MV-4-11 (cell line): ENCODE data around the gene UBAP1L.
"Not testable (repeated sequence)": the region's sequence is repeated elsewhere in the genome, so short reads cannot be mapped to it uniquely, and the experiment has no call there.

Experiments used
- DNase-seq: peaks from one replicate; lab custom pipeline; 2025; lab: John Stamatoyannopoulos, UW

UBAP1L gene

GRCh38 chr15:65115086-65115485 lies at the start of gene UBAP1L:
TSS of gene UBAP1L (minus strand) at chr15:65115200. CDS start at chr15:65106215, 8,985 bp downstream.
- no peak for DNase-seq

GRCh38 chr15:65164139-65164538 lies 49.1 kb upstream of the UBAP1L start:
- no peak for DNase-seq

GRCh38 chr15:65163041-65163440 lies 48.0 kb upstream of the UBAP1L start:
- DNase-seq, result no peak

- no peak for DNase-seq
These were observed 41.7 kb upstream of the UBAP1L start for GRCh38 chr15:65156692-65157091.

- no peak for DNase-seq
These were observed 39.7 kb upstream of the UBAP1L start for GRCh38 chr15:65154720-65155119.

- DNase-seq, result no peak
These were observed 32.9 kb upstream of the UBAP1L start for GRCh38 chr15:65147902-65148301.

GRCh38 chr15:65146438-65146837 lies 31.4 kb upstream of the UBAP1L start:
- no peak for DNase-seq

- DNase-seq, result not testable (repeated sequence)
These were observed 23.6 kb upstream of the UBAP1L start for GRCh38 chr15:65138631-65139030.

- DNase-seq, result not testable (repeated sequence)
These were observed 22.9 kb upstream of the UBAP1L start for GRCh38 chr15:65137893-65138292.

GRCh38 chr15:65137089-65137488 lies 22.1 kb upstream of the UBAP1L start:
- not testable (repeated sequence) for DNase-seq

GRCh38 chr15:65134538-65134937 lies 19.5 kb upstream of the UBAP1L start:
- DNase-seq, result no peak

GRCh38 chr15:65133548-65134200 lies 18.7 kb upstream of the UBAP1L start, which contains the start of gene PDCD7:
TSS of gene PDCD7 (minus strand) at chr15:65133808. CDS start at chr15:65133781, 27 bp downstream.
- DNase-seq, result peak; percentile 87

GRCh38 chr15:65132878-65133547 lies 18.0 kb upstream of the UBAP1L start:
- peak; percentile 16 for DNase-seq

GRCh38 chr15:65130941-65131340 lies 15.9 kb upstream of the UBAP1L start:
- DNase-seq, result no peak

GRCh38 chr15:65115542-65115941 lies 542 bp upstream of the UBAP1L start:
- no peak for DNase-seq

GRCh38 chr15:65110676-65111292 lies 4.2 kb downstream of the UBAP1L start:
- no peak for DNase-seq

GRCh38 chr15:65106011-65106590 lies 8.9 kb downstream of the UBAP1L start:
- no peak for DNase-seq

GRCh38 chr15:65105038-65105437 lies 10.0 kb downstream of the UBAP1L start:
- DNase-seq, result no peak

- DNase-seq, result no peak
These were observed 12.1 kb downstream of the UBAP1L start for GRCh38 chr15:65102912-65103311.

- no peak for DNase-seq
These were observed 12.9 kb downstream of the UBAP1L start for GRCh38 chr15:65101891-65102708.

GRCh38 chr15:65101411-65101890 lies 13.5 kb downstream of the UBAP1L start:
- peak; percentile 100 for DNase-seq

GRCh38 chr15:65100442-65100841 lies 14.6 kb downstream of the UBAP1L start:
- DNase-seq, result no peak
